Activated T-helper 1 cell treated with Interleukin-2 at 50 U/mL for 16 hours (primary cell): ENCODE data around the gene IFI30.

Experiments used
- DNase-seq: peaks from one replicate; pipeline ENCODE4 v3.0.0-alpha.2; 2020; ENCODE audit warnings: low read depth

The IFI30 gene

DNA sequence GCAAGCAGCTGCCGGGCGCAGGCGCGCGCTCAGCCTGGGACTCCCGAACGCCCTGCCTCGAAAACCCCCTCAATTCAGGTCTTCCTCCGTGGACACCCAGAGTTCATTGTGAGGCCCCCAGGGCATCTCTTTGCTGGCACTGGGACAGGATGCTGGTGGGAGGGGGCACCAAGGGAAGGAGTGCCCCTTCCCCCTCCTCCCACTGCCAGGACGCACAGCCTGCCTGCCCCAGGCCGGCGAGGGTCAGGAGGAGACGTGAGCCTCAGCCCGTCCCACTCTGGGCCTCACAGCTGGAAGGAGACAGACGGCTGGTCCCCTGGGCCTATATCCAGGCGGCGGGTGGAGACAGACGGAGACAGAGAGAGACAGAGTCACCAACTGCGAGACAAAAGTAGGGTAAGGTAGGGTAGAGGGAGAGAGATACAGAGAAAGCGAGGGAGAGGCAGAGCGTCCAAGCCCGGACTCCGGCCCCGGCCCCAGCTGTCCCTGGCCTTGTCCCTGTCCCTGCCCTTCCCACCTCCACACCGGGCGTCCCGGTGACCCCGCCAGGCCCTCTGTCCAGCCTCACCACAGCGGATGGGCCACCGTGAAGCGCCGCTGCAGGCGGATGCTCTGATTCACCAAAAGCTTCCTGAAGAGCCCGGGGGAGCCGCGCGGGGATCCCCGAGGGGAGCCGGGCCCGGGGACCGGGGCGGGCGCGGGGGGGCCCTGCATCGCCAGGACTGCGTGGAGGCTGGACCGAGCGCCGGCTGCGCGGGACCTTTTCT is 52.3 kb downstream of the IFI30 start, which contains the start of gene PDE4C:
TSS of gene PDE4C (minus strand) at position 737 of the 767 bp plus-strand sequence. CDS start at position 714, 23 bp downstream.
- DNase-seq, result no peak

DNA sequence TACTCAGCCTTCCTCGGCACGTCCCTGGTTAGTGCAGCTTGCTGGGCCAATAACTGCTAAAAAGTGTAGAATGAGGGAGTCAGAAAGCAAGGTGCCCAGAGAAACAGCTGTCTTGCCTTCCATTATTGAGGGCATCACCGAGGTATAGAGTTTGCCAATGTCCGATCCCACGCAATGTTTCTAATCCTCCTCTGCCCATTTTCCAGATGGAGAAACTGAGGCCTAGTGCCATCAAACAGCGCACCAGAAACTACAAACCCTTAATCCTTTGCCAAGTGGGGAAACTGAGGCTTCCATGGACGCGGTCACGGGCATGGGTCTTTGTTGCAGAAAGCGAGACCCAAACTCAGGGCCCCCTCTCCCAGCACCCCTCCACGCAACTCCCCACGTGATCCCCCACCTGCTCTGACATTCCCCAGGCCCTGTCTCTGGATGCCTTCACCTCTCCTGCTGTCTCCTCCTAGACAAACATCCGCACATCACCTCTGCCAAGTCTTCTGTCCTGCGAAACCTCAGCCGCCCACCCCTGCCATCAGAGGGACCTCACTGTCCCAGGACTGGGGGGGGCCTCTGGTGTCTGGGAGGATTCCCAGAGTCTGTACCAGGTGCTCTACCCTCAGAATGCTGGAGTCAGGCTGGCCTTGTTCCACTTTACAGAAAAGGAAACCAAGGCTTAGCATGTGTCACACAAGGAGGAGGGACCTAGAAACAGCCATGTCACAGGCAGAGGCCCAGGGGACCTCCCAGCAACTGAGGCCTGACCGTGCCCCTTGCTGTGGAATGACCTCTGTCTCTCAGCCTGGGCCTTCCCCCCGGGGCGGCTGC is 53.6 kb downstream of the IFI30 start:
- DNase-seq, result no peak
